ENCODE data around the gene GRXCR2.

DNA sequence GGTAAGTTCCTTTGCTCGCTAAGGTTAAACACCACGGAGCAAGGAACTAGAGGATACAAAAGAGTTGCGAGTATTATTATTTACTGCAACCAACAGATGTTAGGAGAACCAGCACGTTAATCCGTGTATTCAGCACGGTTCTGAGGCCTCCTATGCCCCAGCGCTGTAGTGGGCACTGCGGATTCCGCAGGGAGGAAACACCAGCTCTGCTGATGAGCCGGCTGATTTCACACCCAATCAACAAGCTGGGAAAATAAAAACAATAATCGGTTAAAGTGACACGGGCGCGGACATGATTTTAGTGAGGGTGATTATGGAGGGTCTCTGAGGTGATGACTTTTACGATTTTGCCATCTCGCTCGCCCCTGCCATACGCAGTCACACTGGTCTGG lies 37.0 kb downstream of the GRXCR2 start:
- TF ChIP-seq RAD21 (conservative IDR thresholded peaks at IDR 0.05) (no peak), EZH2 (IDR thresholded peaks at IDR 0.05; ENCODE audit: borderline replicate concordance, insufficient read depth, low read length, poor library complexity, severe bottlenecking) (no peak)
- TF ChIP-seq, protein P1, sequence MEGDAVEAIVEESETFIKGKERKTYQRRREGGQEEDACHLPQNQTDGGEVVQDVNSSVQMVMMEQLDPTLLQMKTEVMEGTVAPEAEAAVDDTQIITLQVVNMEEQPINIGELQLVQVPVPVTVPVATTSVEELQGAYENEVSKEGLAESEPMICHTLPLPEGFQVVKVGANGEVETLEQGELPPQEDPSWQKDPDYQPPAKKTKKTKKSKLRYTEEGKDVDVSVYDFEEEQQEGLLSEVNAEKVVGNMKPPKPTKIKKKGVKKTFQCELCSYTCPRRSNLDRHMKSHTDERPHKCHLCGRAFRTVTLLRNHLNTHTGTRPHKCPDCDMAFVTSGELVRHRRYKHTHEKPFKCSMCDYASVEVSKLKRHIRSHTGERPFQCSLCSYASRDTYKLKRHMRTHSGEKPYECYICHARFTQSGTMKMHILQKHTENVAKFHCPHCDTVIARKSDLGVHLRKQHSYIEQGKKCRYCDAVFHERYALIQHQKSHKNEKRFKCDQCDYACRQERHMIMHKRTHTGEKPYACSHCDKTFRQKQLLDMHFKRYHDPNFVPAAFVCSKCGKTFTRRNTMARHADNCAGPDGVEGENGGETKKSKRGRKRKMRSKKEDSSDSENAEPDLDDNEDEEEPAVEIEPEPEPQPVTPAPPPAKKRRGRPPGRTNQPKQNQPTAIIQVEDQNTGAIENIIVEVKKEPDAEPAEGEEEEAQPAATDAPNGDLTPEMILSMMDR (IDR thresholded peaks at IDR 0.05; ENCODE audit: poor library complexity, severe bottlenecking) = no peak

Data from neural cell (in vitro differentiated cells).